ENCODE data around the gene CASP2. TPM values are rescaled to one million over a fixed set of nuclear protein-coding genes. Genes with fewer than 3 reads are reported as not detected.
A peak's percentile ranks its signal among the peaks of the same experiment; 100 is the strongest.
"Not testable (repeated sequence)": the region's sequence is repeated elsewhere in the genome, so short reads cannot be mapped to it uniquely, and the experiment has no call there.

Gene CASP2
- total RNA-seq, 2 donors from 2014 or later, result 19.6 to 20.2 TPM

GRCh38 chr7:143261901-143262300 lies 26.2 kb upstream of the CASP2 start:
- WGBS, result 91% methylated on average over 1 of the region's 1 CpG
- H3K36me3 ChIP-seq, result no peaks in the 10 kb centered on the region
- intact Hi-C loops (cut with DNase I), result no loop called here

GRCh38 chr7:143263266-143264195 lies 24.6 kb upstream of the CASP2 start, which contains the start of gene GSTK1:
TSS of gene GSTK1 (plus strand) at chr7:143263441. CDS start at chr7:143263514, 73 bp downstream.
- H3K4me3 ChIP-seq, result peak within 1 kb of the TSS; percentile 78 to 81
- TF ChIP-seq POLR2AphosphoS5 (IDR thresholded peaks at IDR 0.05) (peak; percentile 81), CTCF (IDR thresholded peaks at IDR 0.05) (peak in 1 of 4 experiments; percentile 26), POLR2A (IDR thresholded peaks at IDR 0.05) (peak; percentile 83)
- H3K27ac ChIP-seq, result peak within 1 kb of the TSS; percentile 67 to 68
- intact Hi-C loops (cut with DNase I), result no loop called here
- WGBS, result 2% methylated on average over 45 of the region's 48 CpGs
- H3K36me3 ChIP-seq, result peaks cover 0 to 12% of the 10 kb centered on the region in 2 donors
- no peaks in the 10 kb centered on the region for H3K4me1 ChIP-seq (replicated peaks)
- H3K27me3 ChIP-seq (replicated peaks; ENCODE audit: insufficient read depth), result no peaks in the 10 kb centered on the region
- DNase-seq (ENCODE audit: low spot score), result peak; percentile 80
- no peaks in the 10 kb centered on the region for H3K9me3 ChIP-seq

More at GRCh38 chr7:143261901-143262300, 26.2 kb upstream of the CASP2 start:
- H3K9me3 ChIP-seq, result no peaks in the 10 kb centered on the region
- H3K27me3 ChIP-seq (replicated peaks; ENCODE audit: insufficient read depth), result no peaks in the 10 kb centered on the region
- H3K27ac ChIP-seq, result no peak overlapping the region
- no peaks in the 10 kb centered on the region for H3K4me1 ChIP-seq (replicated peaks)
- TF ChIP-seq POLR2A (IDR thresholded peaks at IDR 0.05) (no peak), CTCF (IDR thresholded peaks at IDR 0.05) (no peak), POLR2AphosphoS5 (IDR thresholded peaks at IDR 0.05) (no peak)
- DNase-seq (ENCODE audit: low spot score), result no peak
- H3K4me3 ChIP-seq, result no peak overlapping the region

- peak overlapping the region; percentile 78 to 81 for H3K4me3 ChIP-seq
Observed at GRCh38 chr7:143264196-143264568, 24.0 kb upstream of the CASP2 start.

GRCh38 chr7:143265017-143265693 lies 23.0 kb upstream of the CASP2 start:
- H3K4me3 ChIP-seq, result no peak overlapping the region
- H3K4me1 ChIP-seq (replicated peaks), result no peaks in the 10 kb centered on the region
- no peak for DNase-seq (ENCODE audit: low spot score)
- TF ChIP-seq POLR2AphosphoS5 (IDR thresholded peaks at IDR 0.05) (no peak), CTCF (IDR thresholded peaks at IDR 0.05) (no peak), POLR2A (IDR thresholded peaks at IDR 0.05) (no peak)
- WGBS, result 89% methylated on average over 15 of the region's 15 CpGs
- no peaks in the 10 kb centered on the region for H3K9me3 ChIP-seq
- H3K27me3 ChIP-seq (replicated peaks; ENCODE audit: insufficient read depth), result no peaks in the 10 kb centered on the region
- H3K27ac ChIP-seq, result no peak overlapping the region
- intact Hi-C loops (cut with DNase I), result no loop called here
- peaks cover 0 to 12% of the 10 kb centered on the region in 2 donors for H3K36me3 ChIP-seq

More at GRCh38 chr7:143264196-143264568, 24.0 kb upstream of the CASP2 start:
- Histone ChIP-seq H3K36me3 (peaks cover 0 to 12% of the 10 kb centered on the region in 2 donors), H3K27ac (peak overlapping the region; percentile 67 to 68)
- DNase-seq (ENCODE audit: low spot score); H3K27me3 ChIP-seq (replicated peaks; ENCODE audit: insufficient read depth); intact Hi-C loops (cut with DNase I); H3K4me1 ChIP-seq (replicated peaks); H3K9me3 ChIP-seq: not testable (repeated sequence)
- 65% methylated on average over 15 of the region's 15 CpGs for WGBS

GRCh38 chr7:143269251-143269650 lies 18.9 kb upstream of the CASP2 start:
- no peak for TF ChIP-seq CTCF (IDR thresholded peaks at IDR 0.05)
- TF ChIP-seq POLR2AphosphoS5 (IDR thresholded peaks at IDR 0.05), result no peak
- TF ChIP-seq POLR2A (IDR thresholded peaks at IDR 0.05), result no peak
- 78% methylated on average over 5 of the region's 5 CpGs for WGBS
- Histone ChIP-seq H3K27ac (no peak overlapping the region), H3K4me1 (replicated peaks) (no peaks in the 10 kb centered on the region), H3K36me3 (peaks cover 0 to 12% of the 10 kb centered on the region in 2 donors), H3K9me3 (no peaks in the 10 kb centered on the region), H3K4me3 (no peak overlapping the region), H3K27me3 (replicated peaks; ENCODE audit: insufficient read depth) (no peaks in the 10 kb centered on the region)
- no peak for DNase-seq (ENCODE audit: low spot score)
- intact Hi-C loops (cut with DNase I), result no loop called here
